ENCODE results near the gene HINFP. TPM values are rescaled to one million over a fixed set of nuclear protein-coding genes. Genes with fewer than 3 reads are reported as not detected.

HINFP gene
- total and polyA plus RNA-seq, 9 of the 15 experiments (the other 6 are each of a cell fraction or from before 2014, with no cell fraction given): 13.8 to 34.1 (median 22.5) TPM

GRCh38 chr11:119149786-119150275 is 28.5 kb downstream of the HINFP start:
- no peaks in the 10 kb centered on the region; the same call in 1 of the 2 replicates for H4K20me1 ChIP-seq (replicated peaks; ENCODE audit: control insufficient read depth, insufficient read depth, low read length)
- H3K9ac ChIP-seq (ENCODE audit: insufficient read depth in 1 of 2, low read depth in 2 of 2, low read length in 2 of 2): peak overlapping the region in 1 of 2 experiments; percentile 86; a peak in 2 of 4 replicates
- peak overlapping the region; percentile 69; the same call in 1 of the 2 replicates for H2AFZ ChIP-seq (ENCODE audit: low read depth, low read length)
- H3K4me1 ChIP-seq (replicated peaks in 1 of 2; ENCODE audit: control insufficient read depth in 2 of 2, insufficient read depth in 2 of 2, low read length in 2 of 2): peaks cover 11 to 29% of the 10 kb centered on the region in 2 experiments; a peak in 4 of 5 replicates
- H3K9me3 ChIP-seq (replicated peaks; ENCODE audit: control insufficient read depth, insufficient read depth, low read depth, low read length): no peaks in the 10 kb centered on the region
- POLR2A ChIA-PET: interaction anchor here (0.6 to 1.0 kb wide), 2 partner anchors 19 to 29 kb away, joined by 3 to 4 read pairs; partner anchors contain the start of gene HINFP
- H3K4me2 ChIP-seq (ENCODE audit: insufficient read depth, low read length): peak overlapping the region; percentile 62; the same call in 1 of the 2 replicates
- no peak for DNase-seq (ENCODE audit: extremely low read depth in 1 of 4, low spot score in 3 of 4)
- no peaks in the 10 kb centered on the region for H3K79me2 ChIP-seq (ENCODE audit: control insufficient read depth, insufficient read depth, low read length)
- H3K9me1 ChIP-seq (ENCODE audit: control insufficient read depth, insufficient read depth, low read length): no peaks in the 10 kb centered on the region
- peaks cover 4 to 16% of the 10 kb centered on the region in 2 experiments; a peak in 3 of 5 replicates for H3K27me3 ChIP-seq (ENCODE audit: control insufficient read depth in 2 of 2, insufficient read depth in 2 of 2, low read length in 2 of 2)
- FAIRE-seq: no peak
- no peak for TF ChIP-seq FOS (IDR thresholded peaks at IDR 0.05; ENCODE audit: extremely low read depth, insufficient read length)
- TF ChIP-seq EWSR1 (IDR thresholded peaks at IDR 0.05; ENCODE audit: borderline replicate concordance, low read depth, partially characterized antibody): no peak
- TF ChIP-seq ZBTB33 (CRISPR knock-in tag; IDR thresholded peaks at IDR 0.05): peak; percentile 25; the same call in 1 of the 2 replicates
- no peak for TF ChIP-seq MTA3 (IDR thresholded peaks at IDR 0.05; ENCODE audit: borderline replicate concordance)
- no peak for TF ChIP-seq YBX1 (IDR thresholded peaks at IDR 0.05)
- TF ChIP-seq CCNT2 (IDR thresholded peaks at IDR 0.05; ENCODE audit: borderline replicate concordance, extremely low read depth, insufficient read length, low read depth, low read length): no peak
- TF ChIP-seq PURB (CRISPR knock-in tag; IDR thresholded peaks at IDR 0.05; ENCODE audit: low read depth): no peak
- H3K4me3 ChIP-seq: no peak overlapping the region; the same call in 1 of the 2 replicates
- 12% methylated on average over 5 of the region's 33 CpGs for WGBS (ENCODE audit: insufficient coverage, low coverage, missing lambda C conversion rate)
- in situ Hi-C loops (cut with MboI) (no loop called here), intact Hi-C loops (cut with micrococcal nuclease) (no loop called here)
- no peaks in the 10 kb centered on the region for H3K36me3 ChIP-seq (ENCODE audit: control insufficient read depth, insufficient read depth, low read length)
- no TSS peak for BruUV-seq (replicated peaks)
- CTCF ChIA-PET (ENCODE audit: low intra/inter-chr PET ratio): no interaction called here
- no peak for ATAC-seq
- no peak overlapping the region for H3K27ac ChIP-seq (ENCODE audit: extremely low read depth, low read depth, low read length)
